ENCODE data around the gene MARS2.

GRCh38 chr2:197675711-197676188, 29.4 kb upstream of the MARS2 start:
- TF ChIP-seq CTCF (IDR thresholded peaks at IDR 0.05) (no peak), EZH2 (IDR thresholded peaks at IDR 0.05; ENCODE audit: borderline replicate concordance, insufficient read depth, low read depth, low read length, poor library complexity, severe bottlenecking) (no peak)
